Liver (tissue), 9 donors: ENCODE measurements around the gene CHKB. TPM values are rescaled to one million over a fixed set of nuclear protein-coding genes. Genes with fewer than 3 reads are reported as not detected.
A peak's percentile ranks its signal among the peaks of the same experiment; 100 is the strongest.
"Not testable (repeated sequence)": the region's sequence is repeated elsewhere in the genome, so short reads cannot be mapped to it uniquely, and the experiment has no call there.

Source experiments
- DNase-seq: peaks from one replicate; pipeline ENCODE4 v3.0.0-alpha.2; 2017; ENCODE audit warnings: low spot score
- H3K27ac ChIP-seq, 2 donors: one replicate each; pipeline ENCODE4 v1.7.0; 2013; ENCODE audit warnings: inconsistent platforms in 2 of 2, low read length in 2 of 2, control low read depth in 1 of 2, low read depth in 1 of 2, mild to moderate bottlenecking in 1 of 2
- H3K27me3 ChIP-seq, 4 donors: one replicate each; pipeline versions ENCODE4 v1.6.1 to v1.7.0; 2013; ENCODE audit warnings: low read length in 3 of 4, inconsistent platforms in 1 of 4, mild to moderate bottlenecking in 1 of 4, moderate library complexity in 1 of 4; ENCODE audit not compliant: control insufficient read depth in 4 of 4, insufficient read depth in 4 of 4
- H3K36me3 ChIP-seq, 4 donors: one replicate each; pipeline versions ENCODE4 v1.6.1 to v1.7.0; 2013; ENCODE audit warnings: low read length in 3 of 4, mild to moderate bottlenecking in 3 of 4, low read depth in 1 of 4, moderate library complexity in 1 of 4; ENCODE audit not compliant: control insufficient read depth in 4 of 4, insufficient read depth in 3 of 4
- H3K4me1 ChIP-seq, 4 donors: one replicate each; pipeline versions ENCODE4 v1.6.1 to v1.7.0; 2013; ENCODE audit warnings: low read length in 3 of 4, mild to moderate bottlenecking in 3 of 4, moderate library complexity in 1 of 4; ENCODE audit not compliant: control insufficient read depth in 4 of 4, insufficient read depth in 4 of 4
- H3K4me3 ChIP-seq, 3 donors: one replicate each; pipeline versions ENCODE4 v1.6.1 to v1.7.0; 2013; ENCODE audit warnings: low read length in 3 of 3, control low read depth in 1 of 3, low read depth in 1 of 3, mild to moderate bottlenecking in 1 of 3
- H3K9ac ChIP-seq, 2 donors: one replicate each; pipeline ENCODE4 v1.7.0; 2013; ENCODE audit warnings: low read length in 2 of 2, mild to moderate bottlenecking in 2 of 2, moderate library complexity in 2 of 2, control low read depth in 1 of 2, low read depth in 1 of 2
- H3K9me3 ChIP-seq, 4 donors: one replicate each; pipeline versions ENCODE4 v1.6.1 to v1.7.0; 2013; ENCODE audit warnings: low read length in 3 of 4; ENCODE audit not compliant: control insufficient read depth in 4 of 4
- CTCF ChIP-seq: fragments of 150-350 bp; IDR thresholded peaks from 2 replicates; pipeline ENCODE4 v1.5.1; 2017; ENCODE audit warnings: improper control_type of control experiment, low read depth, low read length; ENCODE audit not compliant: missing input control
- FOXA1 ChIP-seq: IDR thresholded peaks from 2 replicates; pipeline ENCODE4 v1.6.1; 2016; ENCODE audit warnings: antibody characterized with exemption
- HNF4A ChIP-seq, 2 donors: conservative IDR thresholded peaks; 2 replicates each; pipeline ENCODE4 v1.6.1; 2016; ENCODE audit warnings: antibody characterized with exemption in 2 of 2, mild to moderate bottlenecking in 2 of 2
- HNF4G ChIP-seq: IDR thresholded peaks from 2 replicates; pipeline ENCODE4 v1.6.1; 2016; ENCODE audit warnings: antibody characterized with exemption
- JUND ChIP-seq, 2 donors: IDR thresholded peaks; 2 replicates each; pipeline ENCODE4 v1.6.1; 2016; ENCODE audit warnings: antibody characterized with exemption in 2 of 2
- MAX ChIP-seq: IDR thresholded peaks from 2 replicates; pipeline ENCODE4 v1.6.1; 2016; ENCODE audit warnings: antibody characterized with exemption
- RAD21 ChIP-seq, 2 donors: IDR thresholded peaks; 2 replicates each; pipeline ENCODE4 v1.6.1; 2016; ENCODE audit warnings: antibody characterized with exemption in 2 of 2, mild to moderate bottlenecking in 2 of 2
- REST ChIP-seq: IDR thresholded peaks from 2 replicates; pipeline ENCODE4 v1.6.1; 2016; ENCODE audit warnings: antibody characterized with exemption, mild to moderate bottlenecking
- SP1 ChIP-seq: IDR thresholded peaks from 2 replicates; pipeline ENCODE4 v1.6.1; 2018; ENCODE audit warnings: antibody characterized with exemption, mild to moderate bottlenecking
- TAF1 ChIP-seq: conservative IDR thresholded peaks from 2 replicates; pipeline ENCODE4 v1.6.1; 2016; ENCODE audit warnings: antibody characterized with exemption, mild to moderate bottlenecking
- YY1 ChIP-seq: IDR thresholded peaks from 2 replicates; pipeline ENCODE4 v1.6.1; 2016; ENCODE audit warnings: antibody characterized with exemption, mild to moderate bottlenecking
- WGBS: extraction: QIAGEN DNeasy Blood & Tissue Kit; methylation state at CpG from one replicate; pipeline ENCODE4 v1.1.7; 2013; 5-methylcytosine and 5-hydroxymethylcytosine counted together
- polyA plus RNA-seq, 2 donors: library from polyadenylated mRNA; stranded (reverse) in 1 of 2; unstranded in 1 of 2; fragments of 200-250 nt in 1 of 2; fragments of >200 nt in 1 of 2; fragmentation: Nextera tagmentation in 1 of 2; extraction: Ambion mirVana in 1 of 2; gene quantifications; one replicate each; pipeline versions ENCODE4 v1.2.1 to v1.2.3, GENCODE V29; 2013 to 2015
- total RNA-seq, 2 donors: library from RNA; depleted of rRNA; stranded (reverse); fragments of >200 nt; gene quantifications; one replicate each; pipeline ENCODE4 v1.2.3, GENCODE V29; 2014
- donor health status: healthy.
- donor health status: healthy.
- donor health status: healthy.
- donor health status: healthy.
- donor health status: healthy.

CHKB gene
- total and polyA plus RNA-seq, 4 donors: 17.9 to 24.2 (median 20.6) TPM

- DNase-seq: no peak
- peaks cover 0 to 18% (median 5%) of the 10 kb centered on the region in 4 donors for H3K4me1 ChIP-seq
Measured at GRCh38 chr22:50542416-50542927, 40.2 kb downstream of the CHKB start.

GRCh38 chr22:50541667-50542026 is 41.0 kb downstream of the CHKB start:
- H3K36me3 ChIP-seq, H3K9me3 ChIP-seq, DNase-seq, H3K27me3 ChIP-seq, H3K9ac ChIP-seq, H3K4me3 ChIP-seq: not testable (repeated sequence)
- WGBS: 68% methylated on average over 5 of the region's 5 CpGs
- Histone ChIP-seq H3K27ac (peak overlapping the region; percentile 96 to 100), H3K4me1 (peaks cover 0 to 18% (median 5%) of the 10 kb centered on the region in 4 donors)
- TF ChIP-seq JUND (IDR thresholded peaks at IDR 0.05) (peak; percentile 31 to 55), HNF4A (conservative IDR thresholded peaks at IDR 0.05) (peak in 1 of 2 donors; percentile 9)

More at GRCh38 chr22:50542416-50542927, 40.2 kb downstream of the CHKB start:
- Histone ChIP-seq H3K9ac (no peak overlapping the region), H3K36me3 (no peaks in the 10 kb centered on the region), H3K4me3 (no peak overlapping the region), H3K27me3 (no peaks in the 10 kb centered on the region), H3K27ac (peak overlapping the region; percentile 96 to 100), H3K9me3 (no peaks in the 10 kb centered on the region)
- no peak for TF ChIP-seq TAF1
- peak; percentile 19 for TF ChIP-seq CTCF
- WGBS: 90% methylated on average over 19 of the region's 19 CpGs

GRCh38 chr22:50540381-50540780 is 42.3 kb downstream of the CHKB start:
- Histone ChIP-seq H3K4me3 (no peak overlapping the region), H3K9me3 (no peaks in the 10 kb centered on the region), H3K27me3 (no peaks in the 10 kb centered on the region), H3K9ac (peak overlapping the region in 1 of 2 donors; percentile 99), H3K4me1 (peaks cover 0 to 18% (median 5%) of the 10 kb centered on the region in 4 donors), H3K36me3 (no peaks in the 10 kb centered on the region), H3K27ac (peak overlapping the region; percentile 96 to 100)
- TF ChIP-seq YY1 (no peak), SP1 (no peak), MAX (no peak), REST (no peak), HNF4A (conservative IDR thresholded peaks at IDR 0.05) (no peak), TAF1 (no peak), HNF4G (no peak), FOXA1 (no peak), RAD21 (IDR thresholded peaks at IDR 0.05) (no peak)
- no peak for DNase-seq
- 84% methylated on average over 10 of the region's 10 CpGs for WGBS
